Activated CD4-positive, CD25-positive, alpha-beta regulatory T cell treated with anti-CD3 and anti-CD28 coated beads, Interleukin-2, amount 50 U/mL, for 16 hours (primary cell): ENCODE data around the gene ZNF286A.
"Not testable (repeated sequence)": the region's sequence is repeated elsewhere in the genome, so short reads cannot be mapped to it uniquely, and the experiment has no call there.

ENCODE experiments used
- DNase-seq: peaks from one replicate; pipeline ENCODE4 v3.0.0-alpha.2; 2020; ENCODE audit warnings: low read depth, low spot score

The ZNF286A gene

GRCh38 chr17:15768865-15769533 is 69.4 kb downstream of the ZNF286A start:
- not testable (repeated sequence) for DNase-seq
